ENCODE results near the gene TTI1.

GRCh38 chr20:38001981-38002380 is 31.3 kb downstream of the TTI1 start:
- TF ChIP-seq ZNF79 (CRISPR knock-in tag; IDR thresholded peaks at IDR 0.05; ENCODE audit: low read depth): no peak
- TF ChIP-seq USF1 (CRISPR knock-in tag; IDR thresholded peaks at IDR 0.05): no peak
- TF ChIP-seq RAD21 (CRISPR knock-in tag; conservative IDR thresholded peaks at IDR 0.05 in 1 of 2, IDR thresholded peaks at IDR 0.05 in 1 of 2): no peak
